ENCODE results near the gene SPECC1. TPM values are rescaled to one million over a fixed set of nuclear protein-coding genes. Genes with fewer than 3 reads are reported as not detected.

Gene SPECC1
- total RNA-seq, 1 experiment from 2014 or later = 46.4 TPM

DNA sequence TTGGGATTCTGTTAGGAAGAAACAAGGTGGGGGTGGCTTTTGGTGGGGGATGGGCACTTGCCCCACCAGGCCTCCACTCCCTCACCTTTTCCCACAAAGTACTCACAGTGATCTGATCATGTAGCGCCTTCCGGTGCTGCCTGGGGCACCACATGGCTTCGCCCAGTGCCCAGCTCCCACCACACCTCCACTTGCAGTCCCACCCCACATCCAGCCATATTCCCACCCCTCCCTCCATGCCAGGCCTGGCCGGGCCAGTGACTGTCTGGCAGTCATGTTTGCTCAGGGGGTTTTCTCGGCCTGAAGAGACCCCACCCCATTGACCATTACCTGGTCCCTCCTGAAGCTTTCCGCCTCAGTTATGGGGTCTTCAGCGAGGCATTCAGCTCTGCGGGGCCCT is 201.5 kb downstream of the SPECC1 start:
- ATAC-seq (no peak), DNase-seq (no peak)
- H3K79me2 ChIP-seq (ENCODE audit: low read length) = peaks cover 23% of the 10 kb centered on the region

DNA sequence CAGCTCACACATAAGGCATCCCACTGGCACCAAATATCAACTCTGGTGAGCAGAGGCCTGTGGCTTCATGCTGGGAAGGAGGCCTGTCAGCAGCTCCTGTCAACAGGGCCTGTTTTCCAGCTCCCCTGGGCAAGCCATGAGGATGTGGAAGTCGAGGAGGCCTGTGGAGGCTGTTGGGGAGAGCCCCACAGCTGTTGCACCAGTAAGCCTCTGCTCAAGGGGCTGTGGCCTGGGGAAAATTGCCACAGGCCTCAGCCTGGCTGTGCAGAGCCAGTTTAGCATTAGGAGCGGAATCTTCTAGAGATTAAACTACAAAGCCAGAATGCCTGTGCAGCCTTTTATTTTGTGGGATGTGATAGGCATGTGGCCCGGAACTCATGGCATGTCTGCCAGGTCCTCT is 202.1 kb downstream of the SPECC1 start:
- Histone ChIP-seq H3K9me2 (replicated peaks; ENCODE audit: low read length) (no peaks in the 10 kb centered on the region), H3K27me3 (ENCODE audit: low read length) (no peaks in the 10 kb centered on the region), H3K4me2 (ENCODE audit: low read length) (no peak overlapping the region), H3K79me2 (ENCODE audit: low read length) (peaks cover 23% of the 10 kb centered on the region), H3K36me3 (ENCODE audit: low read depth, low read length) (0 out of 2 replicates have a peak, but pooled peaks cover 5% of the 10 kb centered on the region), H3K9ac (ENCODE audit: low read length) (no peak overlapping the region), H3K27ac (ENCODE audit: low read length) (no peak overlapping the region), H3K4me3 (ENCODE audit: low read length) (no peak overlapping the region), H3K4me1 (ENCODE audit: insufficient read depth, low read length) (peaks cover 19% of the 10 kb centered on the region), H3K9me3 (ENCODE audit: low read length) (no peaks in the 10 kb centered on the region), H2AFZ (ENCODE audit: low read length) (no peak overlapping the region), H4K20me1 (ENCODE audit: low read length) (peaks cover 12% of the 10 kb centered on the region), H3F3A (ENCODE audit: low read length, unreplicated experiment) (peaks cover 2% of the 10 kb centered on the region)
- DNase-seq = no peak
- no peak for TF ChIP-seq CTCF (conservative IDR thresholded peaks at IDR 0.05; ENCODE audit: low read depth, low read length)
- no peak for TF ChIP-seq EZH2phosphoT487 (IDR thresholded peaks at IDR 0.05; ENCODE audit: borderline replicate concordance, low read length)
- intact Hi-C loops (cut with micrococcal nuclease) = no loop called here
- POLR2A ChIA-PET (ENCODE audit: unreplicated experiment) = no interaction called here
- CTCF ChIA-PET = no interaction called here
- ATAC-seq = no peak
- no TSS peak for BruUV-seq (replicated peaks)

More for the DNA sequence above, 201.5 kb downstream of the SPECC1 start:
- peaks cover 25% of the 10 kb centered on the region for H3K4me1 ChIP-seq (ENCODE audit: insufficient read depth, low read length)
- intact Hi-C loops (cut with micrococcal nuclease) = no loop called here
- H3K9ac ChIP-seq (ENCODE audit: low read length) = no peak overlapping the region
- H3K27me3 ChIP-seq (ENCODE audit: low read length) = no peaks in the 10 kb centered on the region
- ChIA-PET CTCF (no interaction called here), POLR2A (ENCODE audit: unreplicated experiment) (no interaction called here)
- H3K27ac ChIP-seq (ENCODE audit: low read length) = no peak overlapping the region
- H3K9me2 ChIP-seq (replicated peaks; ENCODE audit: low read length) = no peaks in the 10 kb centered on the region
- H3F3A ChIP-seq (ENCODE audit: low read length, unreplicated experiment) = peaks cover 6% of the 10 kb centered on the region
- H3K4me2 ChIP-seq (ENCODE audit: low read length) = no peak overlapping the region
- BruUV-seq (replicated peaks) = no TSS peak
- TF ChIP-seq CTCF (conservative IDR thresholded peaks at IDR 0.05; ENCODE audit: low read depth, low read length) (no peak), EZH2 (IDR thresholded peaks at IDR 0.05; ENCODE audit: low read length, unreplicated experiment) (no peak), EZH2phosphoT487 (IDR thresholded peaks at IDR 0.05; ENCODE audit: borderline replicate concordance, low read length) (no peak)
- no peaks in the 10 kb centered on the region for H3K9me3 ChIP-seq (ENCODE audit: low read length)
- H3K36me3 ChIP-seq (ENCODE audit: low read depth, low read length) = 0 out of 2 replicates have a peak, but pooled peaks cover 5% of the 10 kb centered on the region
- peaks cover 18% of the 10 kb centered on the region for H4K20me1 ChIP-seq (ENCODE audit: low read length)
- no peak overlapping the region for H2AFZ ChIP-seq (ENCODE audit: low read length)
- H3K4me3 ChIP-seq (ENCODE audit: low read length) = no peak overlapping the region

DNA sequence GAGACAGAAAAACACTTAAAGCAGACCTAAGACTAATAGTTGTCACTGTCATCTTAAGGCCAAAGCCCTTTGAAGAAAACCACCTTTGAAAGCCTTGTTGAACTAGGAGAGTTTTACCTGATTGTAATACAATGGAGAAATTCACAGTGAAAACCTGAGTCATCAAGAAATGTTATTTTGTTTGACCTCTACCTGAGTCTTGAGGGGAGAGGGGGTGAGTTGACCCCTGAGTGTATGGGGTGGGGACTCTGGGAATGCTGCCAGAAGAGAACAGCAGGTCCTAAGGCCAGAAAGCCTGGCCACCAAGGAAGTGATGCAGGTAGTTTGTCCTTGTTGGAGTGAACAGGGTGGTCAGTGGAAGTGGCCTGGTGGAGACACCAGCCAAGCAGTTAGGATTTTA is 204.3 kb downstream of the SPECC1 start:
- Histone ChIP-seq H3K36me3 (ENCODE audit: low read depth, low read length) (0 out of 2 replicates have a peak, but pooled peaks cover 5% of the 10 kb centered on the region), H3K27ac (ENCODE audit: low read length) (no peak overlapping the region), H3K4me3 (ENCODE audit: low read length) (no peak overlapping the region), H2AFZ (ENCODE audit: low read length) (no peak overlapping the region), H3K27me3 (ENCODE audit: low read length) (no peaks in the 10 kb centered on the region), H3K9me3 (ENCODE audit: low read length) (no peaks in the 10 kb centered on the region), H3K4me2 (ENCODE audit: low read length) (no peak overlapping the region), H3K9ac (ENCODE audit: low read length) (no peak overlapping the region), H4K20me1 (ENCODE audit: low read length) (peaks cover 3% of the 10 kb centered on the region; the same call in 1 of the 2 replicates), H3K4me1 (ENCODE audit: insufficient read depth, low read length) (peaks cover 10% of the 10 kb centered on the region), H3K79me2 (ENCODE audit: low read length) (peaks cover 8% of the 10 kb centered on the region; the same call in 1 of the 2 replicates), H3F3A (ENCODE audit: low read length, unreplicated experiment) (no peaks in the 10 kb centered on the region), H3K9me2 (replicated peaks; ENCODE audit: low read length) (no peaks in the 10 kb centered on the region)
- intact Hi-C loops (cut with micrococcal nuclease) = no loop called here
- ChIA-PET POLR2A (ENCODE audit: unreplicated experiment) (no interaction called here), CTCF (no interaction called here)
- TF ChIP-seq EZH2phosphoT487 (IDR thresholded peaks at IDR 0.05; ENCODE audit: borderline replicate concordance, low read length) (no peak), EZH2 (IDR thresholded peaks at IDR 0.05; ENCODE audit: low read length, unreplicated experiment) (no peak), CTCF (conservative IDR thresholded peaks at IDR 0.05; ENCODE audit: low read depth, low read length) (no peak)
- DNase-seq (peak; percentile 23), ATAC-seq (no peak)
- no TSS peak for BruUV-seq (replicated peaks)

Measured in PC-3 (cell line).